ENCODE measurements around the gene MYH9. TPM values are rescaled to one million over a fixed set of nuclear protein-coding genes. Genes with fewer than 3 reads are reported as not detected.

Gene MYH9
- total RNA-seq, 4 donors from 2014 or later = 361 to 406 (median 386) TPM

- Histone ChIP-seq H3K9me3 (no peaks in the 10 kb centered on the region), H3K27me3 (no peaks in the 10 kb centered on the region), H3K36me3 (peaks cover 9 to 95% (median 56%) of the 10 kb centered on the region in 3 donors), H3K4me3 (no peak overlapping the region), H3K27ac (peak overlapping the region; percentile 65 to 99 (median 84)), H3K4me1 (peaks cover 0 to 55% (median 38%) of the 10 kb centered on the region in 4 donors)
- WGBS, 2 donors = 63 to 85% methylated on average over 5 to 7 of the region's 11 CpGs
- TF ChIP-seq CTCF (IDR thresholded peaks at IDR 0.05) = no peak
- no peak for TF ChIP-seq POLR2A (IDR thresholded peaks at IDR 0.05)
- TF ChIP-seq EP300 (IDR thresholded peaks at IDR 0.05) = no peak
- no peak for DNase-seq (ENCODE audit: low spot score in 2 of 2)
Measured at GRCh38 chr22:36322602-36322915, 65.2 kb downstream of the MYH9 start.

DNA sequence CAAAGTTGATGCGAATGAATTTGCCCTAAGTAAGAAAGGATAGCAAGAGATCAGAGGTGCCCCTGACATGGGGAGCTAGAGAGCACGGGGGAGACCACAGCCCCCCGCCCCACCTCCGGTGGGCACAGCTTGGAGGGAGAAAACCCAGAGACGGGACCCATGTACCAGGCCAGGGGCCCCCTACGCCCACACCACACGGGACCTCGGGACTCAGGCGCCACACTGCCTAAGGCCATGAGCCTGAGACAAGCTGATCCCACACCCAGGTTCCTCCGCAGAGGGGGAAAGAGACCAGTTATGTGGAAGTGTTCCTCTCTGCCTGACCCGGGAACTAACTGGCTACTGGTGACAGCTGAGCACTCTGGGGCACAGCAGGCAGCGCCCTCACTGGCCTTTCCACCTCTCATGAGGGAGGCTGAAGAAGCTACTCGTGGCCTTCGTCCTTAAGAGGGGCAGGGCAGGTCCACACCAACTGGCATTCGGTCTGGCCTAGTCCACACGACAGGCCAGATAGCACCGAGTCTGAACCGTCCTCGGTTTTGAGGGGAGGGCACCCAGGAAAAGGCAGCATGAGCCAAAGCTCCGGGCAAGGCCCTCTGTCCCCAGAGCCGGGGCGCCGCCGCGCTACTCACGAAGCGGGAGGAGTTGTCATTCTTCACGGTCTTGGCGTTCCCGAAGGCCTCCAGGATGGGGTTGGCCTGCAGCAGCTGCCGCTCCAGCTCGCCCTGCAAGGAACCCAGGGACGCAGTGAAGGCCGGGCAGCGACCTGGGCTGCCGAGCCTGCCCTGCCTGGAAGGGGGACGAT lies 65.8 kb downstream of the MYH9 start:
- WGBS, 2 donors = 81 to 86% methylated on average over 31 to 35 of the region's 37 CpGs
- TF ChIP-seq POLR2A (IDR thresholded peaks at IDR 0.05) (no peak), CTCF (IDR thresholded peaks at IDR 0.05) (no peak), EP300 (IDR thresholded peaks at IDR 0.05) (no peak)
- peak overlapping the region; percentile 7 to 99 (median 84) for H3K27ac ChIP-seq
- peaks cover 0 to 49% (median 34%) of the 10 kb centered on the region in 4 donors for H3K4me1 ChIP-seq
- no peaks in the 10 kb centered on the region for H3K27me3 ChIP-seq
- H3K9me3 ChIP-seq = no peaks in the 10 kb centered on the region
- H3K4me3 ChIP-seq = no peak overlapping the region
- H3K36me3 ChIP-seq = peaks cover 9 to 95% (median 61%) of the 10 kb centered on the region in 3 donors
- no peak for DNase-seq (ENCODE audit: low spot score in 2 of 2)

GRCh38 chr22:36320553-36320952 lies 67.2 kb downstream of the MYH9 start:
- WGBS, 2 donors = 73 to 75% methylated on average over 9 of the region's 9 CpGs
- Histone ChIP-seq H3K4me1 (peaks cover 0 to 34% (median 30%) of the 10 kb centered on the region in 4 donors), H3K36me3 (peaks cover 9 to 93% (median 52%) of the 10 kb centered on the region in 3 donors), H3K9me3 (no peaks in the 10 kb centered on the region), H3K4me3 (no peak overlapping the region), H3K27ac (peak overlapping the region in 2 of 4 donors; percentile 1 to 3), H3K27me3 (no peaks in the 10 kb centered on the region)
- DNase-seq (ENCODE audit: low spot score in 2 of 2) = no peak
- no peak for TF ChIP-seq EP300 (IDR thresholded peaks at IDR 0.05)
- no peak for TF ChIP-seq CTCF (IDR thresholded peaks at IDR 0.05)
- no peak for TF ChIP-seq POLR2A (IDR thresholded peaks at IDR 0.05)

DNA sequence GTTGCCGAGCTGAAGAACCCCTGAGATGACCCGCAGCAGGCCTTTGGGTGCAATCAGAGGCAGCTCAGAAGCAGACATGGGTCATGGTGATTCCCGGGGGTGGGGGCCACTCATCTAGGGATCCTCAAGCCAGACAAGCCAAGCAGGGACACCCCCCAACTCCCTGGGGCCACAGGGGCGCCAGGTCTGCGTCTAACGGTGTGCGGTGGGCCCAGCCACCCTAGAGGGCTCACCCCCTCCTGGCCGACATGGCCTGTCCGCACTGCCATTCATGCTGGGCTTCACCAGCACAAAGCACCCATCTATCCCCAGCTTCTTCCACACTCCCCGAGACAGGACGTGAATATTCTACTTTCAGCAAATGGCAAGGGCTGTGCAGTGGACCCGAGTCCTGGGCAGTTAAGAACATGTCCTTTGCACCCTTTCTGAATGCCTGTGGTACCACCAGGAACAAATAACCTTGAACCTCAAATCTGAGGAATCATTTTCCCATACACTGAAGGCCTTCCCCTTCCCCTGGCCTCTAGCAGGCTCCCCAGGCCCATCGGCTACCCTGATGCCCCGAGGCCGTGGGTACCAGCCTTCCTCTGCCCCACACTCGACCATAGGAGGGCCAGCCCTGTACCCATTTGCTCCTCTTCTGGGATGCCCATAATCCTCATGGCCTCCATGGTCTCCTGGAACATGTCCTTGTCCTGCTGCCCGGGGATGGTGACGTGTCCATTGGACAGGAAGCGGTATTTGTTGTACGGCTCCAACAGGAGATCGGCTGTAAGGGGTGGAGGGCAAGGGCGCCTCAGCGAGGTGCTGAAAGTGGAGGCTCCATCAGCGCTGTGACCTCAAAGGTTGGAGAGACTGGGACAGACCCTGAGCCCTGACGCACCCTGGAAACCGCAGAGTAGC lies 67.9 kb downstream of the MYH9 start:
- Histone ChIP-seq H3K4me1 (peaks cover 0 to 27% (median 23%) of the 10 kb centered on the region in 4 donors), H3K36me3 (peaks cover 9 to 95% (median 54%) of the 10 kb centered on the region in 3 donors), H3K27ac (peak overlapping the region in 2 of 4 donors; percentile 1 to 3), H3K4me3 (no peak overlapping the region), H3K27me3 (no peaks in the 10 kb centered on the region), H3K9me3 (no peaks in the 10 kb centered on the region)
- no peak for TF ChIP-seq CTCF (IDR thresholded peaks at IDR 0.05)
- TF ChIP-seq EP300 (IDR thresholded peaks at IDR 0.05) = no peak
- TF ChIP-seq POLR2A (IDR thresholded peaks at IDR 0.05) = no peak
- DNase-seq (ENCODE audit: low spot score in 2 of 2) = no peak
- WGBS, 2 donors = 84 to 90% methylated on average over 25 to 26 of the region's 26 CpGs
